ENCODE results near the gene YWHAQ. TPM values are rescaled to one million over a fixed set of nuclear protein-coding genes. Genes with fewer than 3 reads are reported as not detected.

YWHAQ gene
- total and polyA plus RNA-seq, 9 of the 15 experiments (the other 6 are each of a cell fraction or from before 2014, with no cell fraction given): 63.1 to 359 (median 203) TPM

GRCh38 chr2:9552219-9553178 lies 78.3 kb downstream of the YWHAQ start (continued):
- TF ChIP-seq ZNF639 (CRISPR knock-in tag; conservative IDR thresholded peaks at IDR 0.05 in 1 of 2, IDR thresholded peaks at IDR 0.05 in 1 of 2) (no peak), BRF2 (IDR thresholded peaks at IDR 0.05; ENCODE audit: borderline replicate concordance, insufficient read depth, insufficient read length) (no peak), RBM34 (IDR thresholded peaks at IDR 0.05; ENCODE audit: borderline replicate concordance, insufficient read depth, low read length) (no peak), ZNF785 (CRISPR knock-in tag; IDR thresholded peaks at IDR 0.05) (no peak), GMEB1 (CRISPR knock-in tag; IDR thresholded peaks at IDR 0.05) (no peak), FOXJ3 (CRISPR knock-in tag; IDR thresholded peaks at IDR 0.05) (no peak), ZNF316 (IDR thresholded peaks at IDR 0.05) (peak; percentile 94), ZBTB7A (IDR thresholded peaks at IDR 0.05; ENCODE audit: borderline replicate concordance, control insufficient read depth, low read depth, low read length) (no peak), ESRRA (IDR thresholded peaks at IDR 0.05; ENCODE audit: borderline replicate concordance, low read depth) (no peak), BCOR (IDR thresholded peaks at IDR 0.05) (no peak), ZNF76 (CRISPR knock-in tag; IDR thresholded peaks at IDR 0.05; ENCODE audit: borderline replicate concordance) (no peak), TCF7L2 (IDR thresholded peaks at IDR 0.05; ENCODE audit: low read depth, low read length) (no peak), KLF1 (tag; IDR thresholded peaks at IDR 0.05) (no peak)

All from K562 (cell line).